ENCODE data around the gene MVB12B.
A peak's percentile ranks its signal among the peaks of the same experiment; 100 is the strongest.
"Not testable (repeated sequence)": the region's sequence is repeated elsewhere in the genome, so short reads cannot be mapped to it uniquely, and the experiment has no call there.

The MVB12B gene

GRCh38 chr9:126471084-126471624, 144.5 kb downstream of the MVB12B start:
- Mint-ChIP-seq H3K9me3 (no peaks in the 10 kb centered on the region), H3K27ac (peak overlapping the region in 1 of 2 donors; percentile 62), H3K27me3 (no peaks in the 10 kb centered on the region), H3K4me3 (peak overlapping the region; percentile 62 to 78), H3K4me1 (peaks cover 77% of the 10 kb centered on the region)
- peak; percentile 91 for ATAC-seq
- peak; percentile 78 to 92 for DNase-seq

GRCh38 chr9:126472198-126472947, 145.7 kb downstream of the MVB12B start:
- Mint-ChIP-seq H3K9me3 (peaks cover 5 to 6% of the 10 kb centered on the region in 2 donors), H3K27ac (no peak overlapping the region), H3K27me3 (no peaks in the 10 kb centered on the region), H3K4me3 (no peak overlapping the region), H3K4me1 (peaks cover 74% of the 10 kb centered on the region)
- ATAC-seq, result no peak
- no peak for DNase-seq

- no peak for DNase-seq
- peaks cover 6 to 9% of the 10 kb centered on the region in 2 donors for H3K9me3 Mint-ChIP-seq
- no peak overlapping the region for H3K27ac Mint-ChIP-seq
- H3K4me3 Mint-ChIP-seq, result no peak overlapping the region
- ATAC-seq, result no peak
- H3K27me3 Mint-ChIP-seq, result no peaks in the 10 kb centered on the region
- H3K4me1 Mint-ChIP-seq, result peaks cover 69% of the 10 kb centered on the region
Observed at GRCh38 chr9:126472948-126473298, 146.3 kb downstream of the MVB12B start.

GRCh38 chr9:126474206-126474765, 147.7 kb downstream of the MVB12B start:
- Mint-ChIP-seq H3K9me3 (peaks cover 6 to 9% of the 10 kb centered on the region in 2 donors), H3K4me3 (no peak overlapping the region), H3K4me1 (peaks cover 67% of the 10 kb centered on the region), H3K27me3 (no peaks in the 10 kb centered on the region), H3K27ac (no peak overlapping the region)
- ATAC-seq (no peak), DNase-seq (no peak)

GRCh38 chr9:126474786-126475485, 148.3 kb downstream of the MVB12B start:
- ATAC-seq, result no peak
- H3K4me3 Mint-ChIP-seq, result no peak overlapping the region
- no peak overlapping the region for H3K27ac Mint-ChIP-seq
- peaks cover 6 to 9% of the 10 kb centered on the region in 2 donors for H3K9me3 Mint-ChIP-seq
- no peak for DNase-seq
- H3K4me1 Mint-ChIP-seq, result peaks cover 60% of the 10 kb centered on the region
- H3K27me3 Mint-ChIP-seq, result no peaks in the 10 kb centered on the region

GRCh38 chr9:126475933-126476555, 149.4 kb downstream of the MVB12B start:
- DNase-seq (no peak), ATAC-seq (no peak)
- Mint-ChIP-seq H3K9me3 (peaks cover 6 to 9% of the 10 kb centered on the region in 2 donors), H3K27ac (peak overlapping the region in 1 of 2 donors; percentile 69), H3K27me3 (no peaks in the 10 kb centered on the region), H3K4me1 (peaks cover 55% of the 10 kb centered on the region), H3K4me3 (no peak overlapping the region)

- H3K4me1 Mint-ChIP-seq, result peaks cover 51% of the 10 kb centered on the region
- H3K27ac Mint-ChIP-seq, H3K27me3 Mint-ChIP-seq, DNase-seq, H3K4me3 Mint-ChIP-seq, ATAC-seq, H3K9me3 Mint-ChIP-seq: not testable (repeated sequence)
Observed at GRCh38 chr9:126477432-126477831, 150.8 kb downstream of the MVB12B start.

- ATAC-seq, result no peak
- Mint-ChIP-seq H3K4me1 (peaks cover 51% of the 10 kb centered on the region), H3K27ac (peak overlapping the region in 1 of 2 donors; percentile 78), H3K4me3 (no peak overlapping the region), H3K27me3 (no peaks in the 10 kb centered on the region), H3K9me3 (peaks cover 6 to 9% of the 10 kb centered on the region in 2 donors)
- no peak for DNase-seq
Observed at GRCh38 chr9:126478216-126478981, 151.8 kb downstream of the MVB12B start.

GRCh38 chr9:126479515-126479914, 152.9 kb downstream of the MVB12B start:
- no peaks in the 10 kb centered on the region for H3K27me3 Mint-ChIP-seq
- H3K9me3 Mint-ChIP-seq, result peaks cover 6 to 9% of the 10 kb centered on the region in 2 donors
- DNase-seq, result no peak
- H3K27ac Mint-ChIP-seq, result no peak overlapping the region
- ATAC-seq, result no peak
- peaks cover 54% of the 10 kb centered on the region for H3K4me1 Mint-ChIP-seq
- no peak overlapping the region for H3K4me3 Mint-ChIP-seq

- Mint-ChIP-seq H3K4me3 (no peak overlapping the region), H3K4me1 (peaks cover 57% of the 10 kb centered on the region), H3K9me3 (peaks cover 6 to 9% of the 10 kb centered on the region in 2 donors), H3K27ac (no peak overlapping the region), H3K27me3 (no peaks in the 10 kb centered on the region)
- DNase-seq (no peak), ATAC-seq (no peak)
Observed at GRCh38 chr9:126480813-126481212, 154.2 kb downstream of the MVB12B start.

GRCh38 chr9:126481862-126482261, 155.2 kb downstream of the MVB12B start:
- ATAC-seq (no peak), DNase-seq (no peak)
- peaks cover 63% of the 10 kb centered on the region for H3K4me1 Mint-ChIP-seq
- H3K27me3 Mint-ChIP-seq, result no peaks in the 10 kb centered on the region
- no peak overlapping the region for H3K4me3 Mint-ChIP-seq
- H3K27ac Mint-ChIP-seq, result no peak overlapping the region
- H3K9me3 Mint-ChIP-seq, result peaks cover 6 to 8% of the 10 kb centered on the region in 2 donors

GRCh38 chr9:126482361-126483044, 155.9 kb downstream of the MVB12B start:
- peaks cover under 1 to 2% of the 10 kb centered on the region in 2 donors for H3K9me3 Mint-ChIP-seq
- H3K27ac Mint-ChIP-seq, result peak overlapping the region in 1 of 2 donors; percentile 54
- H3K27me3 Mint-ChIP-seq, result no peaks in the 10 kb centered on the region
- ATAC-seq, result no peak
- DNase-seq, result no peak
- no peak overlapping the region for H3K4me3 Mint-ChIP-seq
- H3K4me1 Mint-ChIP-seq, result peaks cover 65% of the 10 kb centered on the region

- no peak for ATAC-seq
- Mint-ChIP-seq H3K4me1 (peaks cover 59% of the 10 kb centered on the region), H3K27ac (peak overlapping the region in 1 of 2 donors; percentile 90), H3K27me3 (no peaks in the 10 kb centered on the region), H3K9me3 (no peaks in the 10 kb centered on the region), H3K4me3 (peak overlapping the region; percentile 20 to 60)
- no peak for DNase-seq
Observed at GRCh38 chr9:126483468-126484073, 156.9 kb downstream of the MVB12B start.

GRCh38 chr9:126485662-126486061, 159.0 kb downstream of the MVB12B start:
- H3K4me3 Mint-ChIP-seq, result no peak overlapping the region
- H3K4me1 Mint-ChIP-seq, result peaks cover 62% of the 10 kb centered on the region
- ATAC-seq (peak; percentile 69), DNase-seq (peak in 1 of 2 donors; percentile 37)
- H3K9me3 Mint-ChIP-seq, result no peaks in the 10 kb centered on the region
- H3K27me3 Mint-ChIP-seq, result no peaks in the 10 kb centered on the region
- H3K27ac Mint-ChIP-seq, result peak overlapping the region in 1 of 2 donors; percentile 34
